Measurements from ENCODE around the gene INPP5A.
"Not testable (repeated sequence)": the region's sequence is repeated elsewhere in the genome, so short reads cannot be mapped to it uniquely, and the experiment has no call there.

INPP5A gene, protein sequence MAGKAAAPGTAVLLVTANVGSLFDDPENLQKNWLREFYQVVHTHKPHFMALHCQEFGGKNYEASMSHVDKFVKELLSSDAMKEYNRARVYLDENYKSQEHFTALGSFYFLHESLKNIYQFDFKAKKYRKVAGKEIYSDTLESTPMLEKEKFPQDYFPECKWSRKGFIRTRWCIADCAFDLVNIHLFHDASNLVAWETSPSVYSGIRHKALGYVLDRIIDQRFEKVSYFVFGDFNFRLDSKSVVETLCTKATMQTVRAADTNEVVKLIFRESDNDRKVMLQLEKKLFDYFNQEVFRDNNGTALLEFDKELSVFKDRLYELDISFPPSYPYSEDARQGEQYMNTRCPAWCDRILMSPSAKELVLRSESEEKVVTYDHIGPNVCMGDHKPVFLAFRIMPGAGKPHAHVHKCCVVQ

DNA sequence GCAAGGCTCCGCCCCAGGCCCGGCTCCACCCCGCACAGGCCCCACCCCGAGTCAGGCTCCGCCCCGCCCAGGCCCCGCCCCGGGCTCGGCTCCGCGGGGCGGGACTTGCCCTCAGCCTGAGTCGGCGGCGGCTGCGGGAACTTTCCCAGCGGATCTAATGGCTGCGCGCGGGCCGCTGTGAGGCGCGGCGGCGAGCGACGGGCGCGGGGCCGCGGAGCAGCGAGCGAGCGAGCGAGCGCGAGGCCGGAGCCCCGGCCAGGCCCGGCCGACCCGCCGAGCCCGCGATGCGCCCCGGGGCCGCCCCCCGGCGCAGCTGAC, at the start of gene INPP5A:
Gene INPP5A, plus strand, starts transcription at position 104 of the 318 bp plus-strand sequence. CDS start 310 bp downstream, outside the sequence.
- Mint-ChIP-seq H3K9me3 (no peaks in the 10 kb centered on the region), H3K4me1 (peaks cover 48% of the 10 kb centered on the region)
- DNase-seq = no peak

DNA sequence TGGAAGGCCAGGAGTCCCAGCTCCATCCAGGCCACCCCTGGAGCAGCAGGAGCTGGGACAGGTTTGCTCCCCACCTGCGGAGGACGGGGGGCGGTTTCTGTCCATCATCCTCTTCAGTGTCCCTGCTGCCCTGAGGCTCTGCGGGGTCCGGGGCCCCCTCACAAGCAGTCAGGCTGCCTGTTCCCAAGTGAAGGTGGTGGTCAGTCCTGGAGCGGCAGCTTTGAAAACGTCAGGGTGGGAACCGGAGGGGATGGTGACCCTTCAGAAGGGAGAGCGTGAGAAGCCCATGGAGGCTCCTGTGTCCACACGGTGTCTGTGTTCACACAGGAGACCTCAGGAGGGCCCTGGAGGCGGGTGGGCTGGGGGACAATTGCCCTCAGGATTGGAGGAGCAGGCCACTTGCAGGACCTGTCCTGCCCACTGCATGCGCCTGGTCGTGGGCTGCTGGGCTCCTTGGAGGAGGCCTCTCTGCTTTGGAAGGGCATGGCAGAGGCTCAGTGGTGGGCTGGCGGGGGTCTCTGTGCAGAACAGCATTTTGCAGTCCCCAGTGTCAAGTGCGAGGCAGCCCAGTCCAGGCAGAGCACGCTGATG, 49.3 kb upstream of the INPP5A start:
- DNase-seq = no peak
- no peaks in the 10 kb centered on the region for H3K9me3 Mint-ChIP-seq
- H3K4me1 Mint-ChIP-seq = no peaks in the 10 kb centered on the region
- H3K36me3 Mint-ChIP-seq (ENCODE audit: low read depth) = no peaks in the 10 kb centered on the region
- no peak overlapping the region for H3K27ac Mint-ChIP-seq
- H3K4me3 Mint-ChIP-seq = no peak overlapping the region
- no peaks in the 10 kb centered on the region for H3K27me3 Mint-ChIP-seq
- ATAC-seq = no peak

More for the DNA sequence above, at the start of gene INPP5A:
- ATAC-seq = peak; percentile 75
- peak within 1 kb of the TSS; percentile 90 for H3K27ac Mint-ChIP-seq
- peaks cover 3% of the 10 kb centered on the region for H3K36me3 Mint-ChIP-seq (ENCODE audit: low read depth)
- H3K27me3 Mint-ChIP-seq = no peaks in the 10 kb centered on the region
- peak within 1 kb of the TSS; percentile 87 for H3K4me3 Mint-ChIP-seq

DNA sequence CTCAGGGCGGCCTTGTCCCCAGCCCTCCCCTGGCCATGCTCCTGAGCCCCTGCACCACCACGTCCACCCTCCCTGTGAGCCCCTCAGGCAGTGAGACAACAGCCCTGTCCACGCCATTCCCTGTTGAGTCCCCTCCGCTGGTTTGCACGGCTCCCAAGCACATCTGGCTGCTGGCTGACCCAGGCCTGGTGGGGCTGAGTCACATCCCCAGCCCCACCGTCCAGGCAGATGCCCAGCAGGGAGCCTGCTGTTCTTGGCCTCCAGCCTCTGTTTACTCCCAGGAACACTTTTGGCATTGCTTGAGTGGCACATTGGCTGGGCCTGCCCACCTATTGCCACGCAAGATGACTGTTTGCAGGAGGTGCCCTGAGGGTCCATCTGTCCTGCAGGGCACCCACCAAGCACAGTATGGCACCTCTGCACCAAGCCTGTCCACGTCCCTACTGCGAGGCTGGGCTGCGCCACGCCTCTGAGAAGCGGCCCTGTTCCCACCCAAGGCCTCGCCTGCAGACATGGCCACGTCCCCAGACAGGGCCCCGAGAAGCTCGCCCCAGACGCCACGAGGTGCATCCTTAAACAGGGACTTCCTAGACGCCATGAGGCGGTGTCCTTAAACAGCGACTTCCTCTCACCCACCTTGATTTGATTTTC, 48.4 kb upstream of the INPP5A start:
- Mint-ChIP-seq H3K4me3 (no peak overlapping the region), H3K27ac (no peak overlapping the region), H3K9me3 (no peaks in the 10 kb centered on the region), H3K4me1 (no peaks in the 10 kb centered on the region), H3K27me3 (no peaks in the 10 kb centered on the region), H3K36me3 (ENCODE audit: low read depth) (no peaks in the 10 kb centered on the region)
- DNase-seq (no peak), ATAC-seq (no peak)

DNA sequence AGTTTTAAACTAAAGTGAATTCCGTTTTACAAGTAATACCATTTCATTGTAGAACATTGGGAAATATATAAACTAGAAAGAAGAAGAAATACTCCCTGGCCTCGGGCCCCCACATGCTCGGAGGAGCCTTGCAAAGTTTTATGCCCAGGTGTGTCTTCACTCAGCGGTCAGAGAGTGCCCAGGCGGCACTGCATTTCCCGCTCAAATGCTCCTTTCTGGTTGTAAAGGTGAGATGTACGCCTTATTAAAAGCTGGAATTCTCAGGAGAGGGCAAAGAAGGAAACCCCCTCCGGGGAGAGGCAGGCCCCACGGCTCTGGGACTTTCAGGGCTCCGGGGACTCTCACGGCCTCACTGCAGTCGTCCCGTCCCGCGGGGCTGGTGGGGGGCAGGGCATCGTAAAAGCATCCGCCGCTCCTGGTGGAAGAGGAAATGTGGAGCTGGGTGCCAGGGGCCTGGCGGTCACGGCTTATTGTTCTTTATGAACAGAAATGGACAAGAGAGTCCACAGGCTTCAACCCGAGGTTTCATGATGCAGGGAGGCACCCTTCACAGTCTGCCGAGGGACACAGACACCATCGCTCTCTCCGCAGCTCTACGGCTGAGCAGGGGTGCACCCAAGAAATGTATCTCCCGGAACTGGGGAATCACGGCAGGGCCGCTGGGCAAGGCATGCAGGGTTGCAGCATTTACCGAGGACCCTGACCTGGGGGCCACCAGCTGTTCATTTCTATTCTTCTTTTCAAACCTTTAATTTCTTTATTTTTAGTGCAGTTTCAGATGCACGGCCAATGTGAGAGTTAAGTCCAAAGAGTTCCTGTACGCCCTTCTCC, 47.7 kb upstream of the INPP5A start:
- Mint-ChIP-seq H3K4me3 (no peak overlapping the region), H3K27ac (no peak overlapping the region), H3K36me3 (ENCODE audit: low read depth) (no peaks in the 10 kb centered on the region), H3K27me3 (no peaks in the 10 kb centered on the region), H3K9me3 (no peaks in the 10 kb centered on the region), H3K4me1 (no peaks in the 10 kb centered on the region)
- ATAC-seq (no peak), DNase-seq (no peak)

DNA sequence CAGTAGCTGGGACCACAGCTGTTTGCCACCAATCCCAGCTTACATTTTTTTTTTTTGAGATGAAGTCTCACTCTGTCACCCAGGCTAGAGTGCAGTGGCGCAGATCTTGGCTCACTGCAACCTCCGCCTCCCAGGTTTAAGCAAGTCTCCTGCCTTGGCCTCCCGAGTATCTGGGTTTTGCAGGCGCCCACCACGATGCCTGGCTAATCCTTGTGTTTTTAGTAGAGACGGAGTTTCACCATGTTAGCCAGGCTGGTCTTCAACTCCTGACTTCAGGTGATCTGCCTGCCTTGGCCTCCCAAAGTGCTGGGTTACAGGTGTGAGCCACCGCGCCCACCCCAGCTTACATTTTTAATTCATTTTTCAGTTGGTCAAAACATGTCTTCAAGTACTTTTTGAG, 46.1 kb upstream of the INPP5A start:
- not testable (repeated sequence) for H3K36me3 Mint-ChIP-seq (ENCODE audit: low read depth); H3K27ac Mint-ChIP-seq; H3K27me3 Mint-ChIP-seq; H3K4me3 Mint-ChIP-seq; H3K4me1 Mint-ChIP-seq; ATAC-seq; DNase-seq; H3K9me3 Mint-ChIP-seq

DNA sequence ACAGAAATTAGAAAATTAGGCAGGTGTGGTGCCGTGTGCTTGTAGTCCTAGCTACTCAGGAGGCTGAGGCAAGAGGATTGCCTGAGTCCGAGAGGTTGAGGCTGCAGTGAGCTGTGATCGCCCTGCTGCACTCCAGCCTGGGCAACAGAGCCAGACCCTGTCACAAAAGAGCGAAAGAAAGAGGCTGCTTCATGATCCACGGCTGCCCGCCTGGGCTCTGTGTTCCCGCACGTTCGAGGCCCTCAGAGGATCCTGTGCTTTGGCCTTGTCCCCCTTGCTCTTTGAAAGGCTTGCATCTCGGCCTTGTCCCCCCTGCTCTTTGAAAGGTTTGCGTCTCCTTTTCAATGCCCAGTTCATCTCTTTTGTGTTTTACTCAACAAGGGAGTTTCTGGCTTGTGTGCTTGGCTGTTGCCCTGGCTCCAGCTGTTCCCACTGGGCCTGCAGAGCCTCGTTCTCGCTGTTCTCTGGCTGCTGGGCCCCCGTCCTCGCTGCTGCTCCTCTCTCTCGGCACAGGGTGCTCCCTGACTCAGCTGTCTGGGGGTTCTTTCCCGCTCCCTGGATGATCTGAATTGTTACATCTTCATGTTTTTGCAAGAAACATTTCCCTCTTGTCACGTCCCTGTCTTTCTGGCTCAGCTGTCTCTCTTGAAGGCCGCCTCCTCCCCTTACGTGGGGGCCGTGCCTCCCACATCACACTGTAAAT, 45.1 kb upstream of the INPP5A start:
- Mint-ChIP-seq H3K27me3 (no peaks in the 10 kb centered on the region), H3K4me3 (no peak overlapping the region), H3K9me3 (no peaks in the 10 kb centered on the region), H3K27ac (no peak overlapping the region), H3K36me3 (ENCODE audit: low read depth) (no peaks in the 10 kb centered on the region), H3K4me1 (no peaks in the 10 kb centered on the region)
- ATAC-seq (no peak), DNase-seq (no peak)

DNA sequence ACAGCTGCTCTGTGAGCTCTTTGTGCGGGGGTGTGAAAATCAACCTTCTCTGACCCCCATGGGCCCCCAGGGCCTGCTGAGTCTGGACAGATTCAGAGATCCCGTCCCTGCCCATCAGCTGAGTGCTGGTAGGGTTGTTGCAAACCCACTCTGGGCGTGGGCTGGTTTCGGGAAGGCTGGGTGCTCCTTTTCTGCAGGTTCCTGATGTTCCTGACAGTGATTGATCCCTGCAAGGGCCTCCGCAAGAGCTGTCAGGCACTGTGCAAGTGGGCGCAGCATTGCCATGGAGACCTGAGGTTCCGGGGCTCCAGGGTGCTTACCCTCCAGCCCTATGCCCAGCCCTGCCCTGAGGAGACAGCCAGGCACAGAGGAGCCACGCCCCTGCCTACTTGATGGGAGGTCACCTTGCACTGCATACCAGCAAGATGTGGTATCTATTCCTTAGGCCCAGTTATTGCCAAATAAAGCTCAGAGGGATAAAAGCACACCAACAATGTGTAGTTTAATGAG, 44.3 kb upstream of the INPP5A start:
- H3K36me3 Mint-ChIP-seq (ENCODE audit: low read depth) = no peaks in the 10 kb centered on the region
- no peaks in the 10 kb centered on the region for H3K9me3 Mint-ChIP-seq

DNA sequence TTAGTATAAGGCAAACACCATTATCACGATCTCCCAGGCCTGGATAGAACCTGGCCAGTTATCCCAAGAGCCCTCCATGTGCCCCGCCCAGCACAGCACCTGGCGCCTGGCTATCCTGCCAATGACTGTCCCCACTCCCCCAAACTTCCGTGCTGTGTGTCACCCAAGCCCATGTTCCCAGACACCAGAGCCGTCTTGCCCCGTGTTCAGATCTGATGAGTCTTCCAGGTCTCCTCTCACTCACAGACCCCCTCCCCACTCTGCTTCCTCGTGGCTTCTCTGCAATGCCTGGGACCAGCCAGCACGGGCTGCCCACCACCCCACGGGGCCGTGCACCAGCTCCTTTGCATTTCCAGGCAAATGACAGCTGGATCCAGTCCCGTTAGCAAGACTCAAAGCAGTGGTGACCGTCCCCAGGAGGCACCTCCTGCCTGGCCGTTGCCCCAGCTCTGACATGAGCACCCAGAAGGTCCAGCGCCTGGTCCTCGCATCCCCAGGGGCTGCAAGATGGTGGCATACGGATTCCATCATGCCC, 43.8 kb upstream of the INPP5A start:
- no peak for ATAC-seq
- Mint-ChIP-seq H3K36me3 (ENCODE audit: low read depth) (no peaks in the 10 kb centered on the region), H3K27ac (no peak overlapping the region), H3K4me3 (no peak overlapping the region), H3K27me3 (peaks cover 2% of the 10 kb centered on the region), H3K9me3 (no peaks in the 10 kb centered on the region), H3K4me1 (no peaks in the 10 kb centered on the region)
- no peak for DNase-seq

More for the DNA sequence above, 44.3 kb upstream of the INPP5A start:
- Mint-ChIP-seq H3K27me3 (no peaks in the 10 kb centered on the region), H3K4me1 (no peaks in the 10 kb centered on the region), H3K4me3 (no peak overlapping the region), H3K27ac (no peak overlapping the region)
- no peak for ATAC-seq
- DNase-seq = no peak

DNA sequence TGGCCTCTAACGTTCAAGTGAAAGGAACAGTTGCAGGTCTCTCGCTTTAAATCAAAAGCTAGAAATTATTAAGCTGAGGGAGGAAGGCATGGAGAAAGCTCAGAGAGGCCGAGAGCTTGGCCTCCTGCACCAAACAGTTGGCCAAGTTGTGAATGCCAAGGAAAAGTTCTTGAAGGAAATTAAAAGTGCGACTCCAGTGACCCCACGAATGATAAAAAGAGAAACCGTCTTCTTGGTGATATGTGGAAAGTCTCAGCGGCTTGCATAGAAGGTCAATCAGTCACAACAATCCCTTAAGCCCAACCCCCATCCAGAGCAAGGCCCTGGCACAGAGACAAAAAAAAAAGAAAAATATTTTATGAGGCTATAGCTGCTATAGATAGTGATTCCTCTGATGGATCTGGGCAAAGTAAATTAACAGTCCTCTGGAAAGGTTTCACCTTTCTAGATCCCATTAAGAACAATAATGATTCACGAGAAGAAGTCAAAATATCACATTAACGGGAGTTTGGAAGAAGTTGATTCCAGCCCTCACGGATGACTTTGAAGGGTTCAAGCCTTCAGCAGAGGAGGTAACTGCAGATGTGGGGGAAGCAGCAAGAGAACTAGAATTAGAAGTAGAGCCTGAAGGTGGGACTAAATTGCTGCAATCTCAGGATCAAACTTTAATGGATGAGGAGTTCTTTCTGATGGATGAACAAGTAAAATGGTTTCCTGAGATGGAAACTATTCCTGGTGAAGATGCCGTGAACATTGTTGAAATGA, 42.5 kb upstream of the INPP5A start:
- H3K27me3 Mint-ChIP-seq = peaks cover 2% of the 10 kb centered on the region
- no peak overlapping the region for H3K27ac Mint-ChIP-seq
- no peaks in the 10 kb centered on the region for H3K36me3 Mint-ChIP-seq (ENCODE audit: low read depth)
- H3K4me3 Mint-ChIP-seq = no peak overlapping the region
- H3K9me3 Mint-ChIP-seq = no peaks in the 10 kb centered on the region
- no peaks in the 10 kb centered on the region for H3K4me1 Mint-ChIP-seq
- DNase-seq (no peak), ATAC-seq (no peak)

DNA sequence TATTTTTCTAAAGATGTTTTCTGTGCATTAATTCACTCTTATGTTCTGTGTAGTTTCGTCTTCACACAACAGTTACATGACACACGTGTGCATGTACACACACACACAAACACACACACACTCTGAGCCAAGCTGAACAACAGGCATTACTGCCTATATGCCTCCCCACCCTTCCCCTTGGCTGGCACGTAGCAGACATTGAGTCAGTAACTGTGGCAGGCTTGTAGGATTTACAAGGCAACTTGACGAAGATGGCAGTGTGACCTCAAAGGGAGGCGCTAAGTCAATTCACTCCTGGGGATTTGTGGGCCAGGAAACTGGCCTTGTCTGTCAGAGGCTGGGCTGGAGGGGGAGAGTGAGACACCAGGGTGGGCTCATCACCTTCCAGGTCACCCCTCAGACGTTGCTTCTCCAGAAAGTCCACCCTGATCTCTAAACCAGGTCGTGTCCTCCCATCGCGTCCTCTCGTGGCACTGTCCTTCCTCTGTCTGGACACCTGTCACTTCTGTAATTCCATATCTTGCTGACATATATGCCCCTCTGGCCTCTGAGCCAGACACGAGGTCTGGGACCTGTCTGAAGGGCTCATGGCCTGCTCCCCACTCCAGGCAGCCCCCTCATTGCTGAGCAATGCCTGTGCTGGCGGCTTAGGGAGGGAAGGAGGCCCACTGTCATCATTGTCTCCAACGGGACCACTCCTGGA, 41.1 kb upstream of the INPP5A start:
- ATAC-seq (no peak), DNase-seq (no peak)
- H3K27ac Mint-ChIP-seq = no peak overlapping the region
- H3K4me3 Mint-ChIP-seq = no peak overlapping the region
- H3K27me3 Mint-ChIP-seq = peaks cover 2% of the 10 kb centered on the region
- H3K4me1 Mint-ChIP-seq = no peaks in the 10 kb centered on the region
- H3K9me3 Mint-ChIP-seq = no peaks in the 10 kb centered on the region
- H3K36me3 Mint-ChIP-seq (ENCODE audit: low read depth) = no peaks in the 10 kb centered on the region

DNA sequence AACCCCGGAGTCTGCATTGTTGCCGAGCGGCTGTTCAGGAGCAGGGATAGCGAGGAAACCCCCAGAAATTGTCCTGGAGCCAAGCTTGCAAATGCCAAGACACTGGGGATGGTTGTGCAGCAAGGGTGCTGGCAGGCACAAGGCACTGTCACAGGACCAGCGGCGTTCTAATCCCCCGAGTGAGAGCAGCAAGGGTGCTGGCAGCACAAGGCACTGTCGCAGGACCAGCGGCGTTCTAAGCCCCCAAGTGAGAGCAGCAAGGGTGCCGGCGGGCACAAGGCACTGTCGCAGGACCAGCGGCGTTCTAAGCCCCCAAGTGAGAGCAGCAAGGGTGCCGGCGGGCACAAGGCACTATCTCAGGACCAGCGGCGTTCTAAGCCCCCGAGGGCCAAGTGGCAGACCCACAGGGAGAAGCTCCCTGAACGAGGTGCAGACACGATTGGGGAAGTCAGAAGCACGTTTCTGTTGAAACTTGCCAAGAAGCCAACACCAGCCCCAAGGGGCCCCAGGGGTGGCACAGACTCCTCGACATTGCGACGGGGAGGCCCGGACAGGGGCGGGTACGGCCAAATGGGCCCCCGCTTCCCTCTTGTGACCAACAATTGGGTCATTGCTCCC, 40.4 kb upstream of the INPP5A start:
- no peak overlapping the region for H3K4me3 Mint-ChIP-seq
- no peaks in the 10 kb centered on the region for H3K36me3 Mint-ChIP-seq (ENCODE audit: low read depth)
- ATAC-seq (no peak), DNase-seq (no peak)
- no peaks in the 10 kb centered on the region for H3K4me1 Mint-ChIP-seq
- no peaks in the 10 kb centered on the region for H3K9me3 Mint-ChIP-seq
- H3K27me3 Mint-ChIP-seq = peaks cover 2% of the 10 kb centered on the region
- H3K27ac Mint-ChIP-seq = no peak overlapping the region

DNA sequence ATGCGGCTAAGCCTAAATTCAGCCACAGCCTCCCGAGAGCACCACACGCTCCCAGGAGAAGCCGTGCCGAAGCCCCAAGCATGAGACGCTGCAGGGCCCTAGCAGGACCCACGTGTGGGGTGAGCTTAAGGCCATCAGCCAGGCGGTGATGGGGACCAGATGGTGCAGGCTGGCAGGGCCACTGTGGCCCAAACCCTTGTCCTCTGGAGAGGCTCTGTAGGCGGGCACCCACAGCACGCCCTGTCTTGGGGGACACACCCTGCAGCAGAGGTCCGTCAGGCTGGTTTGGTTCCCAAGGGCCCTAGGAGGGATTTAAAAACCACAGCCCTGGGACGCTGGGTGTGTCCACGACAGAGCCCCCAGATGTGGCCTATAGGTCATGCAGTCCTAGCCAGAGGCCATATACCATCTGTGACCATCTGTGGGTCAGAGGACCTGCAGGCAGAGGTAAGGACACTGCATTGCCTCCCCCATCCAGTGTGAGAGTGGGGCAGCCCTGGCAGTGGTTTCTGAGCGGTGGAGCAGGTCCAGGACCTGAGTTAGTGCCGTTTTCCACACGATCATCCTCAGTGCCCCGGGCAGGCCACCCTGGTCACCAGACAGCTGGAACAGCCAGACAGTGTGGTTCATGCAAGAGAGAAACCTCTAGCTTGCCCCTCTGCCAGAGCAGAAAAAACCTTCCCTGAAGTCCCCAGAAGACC, 39.6 kb upstream of the INPP5A start:
- Mint-ChIP-seq H3K27ac (no peak overlapping the region), H3K27me3 (peaks cover 2% of the 10 kb centered on the region), H3K36me3 (ENCODE audit: low read depth) (no peaks in the 10 kb centered on the region), H3K4me1 (no peaks in the 10 kb centered on the region), H3K4me3 (no peak overlapping the region), H3K9me3 (no peaks in the 10 kb centered on the region)
- DNase-seq = no peak
- ATAC-seq = no peak
